Measurements from ENCODE around the gene MMS19. TPM values are rescaled to one million over a fixed set of nuclear protein-coding genes. Genes with fewer than 3 reads are reported as not detected.
"Not testable (repeated sequence)": the region's sequence is repeated elsewhere in the genome, so short reads cannot be mapped to it uniquely, and the experiment has no call there.

The MMS19 gene
- total and polyA plus RNA-seq, 11 donors, result 30.2 to 63.5 (median 48.1) TPM

- 97 to 99% (median 98%) methylated on average over 4 of the region's 4 CpGs for WGBS, 4 donors
- peaks cover 0 to 100% (median 99%) of the 10 kb centered on the region in 9 donors for H3K36me3 ChIP-seq
- H3K27me3 ChIP-seq, result no peaks in the 10 kb centered on the region
- DNase-seq, result no peak
- H3K4me3 ChIP-seq, result no peak overlapping the region
- no peaks in the 10 kb centered on the region for H3K9me3 ChIP-seq
- ATAC-seq, result no peak
- H3K27ac ChIP-seq, result no peak overlapping the region
- H3K4me1 ChIP-seq, result peaks cover 0 to 8% (median 0%) of the 10 kb centered on the region in 12 donors
- TF ChIP-seq CTCF (IDR thresholded peaks at IDR 0.05) (no peak), POLR2A (IDR thresholded peaks at IDR 0.05) (no peak)
- intact Hi-C loops (cut with DNase I), result no loop called here
Observed at GRCh38 chr10:97474918-97475317, 23.3 kb downstream of the MMS19 start.

- not testable (repeated sequence) for H3K27me3 ChIP-seq, DNase-seq, H3K4me1 ChIP-seq, H3K9me3 ChIP-seq, H3K27ac ChIP-seq, H3K4me3 ChIP-seq
- WGBS, 4 donors, result 83 to 90% (median 90%) methylated on average over 12 of the region's 12 CpGs
- intact Hi-C loops (cut with DNase I), result loop anchor here in 1 of 10 donors (5.0 kb wide), 1 partner anchor 144 kb away; no protein-coding TSS in a partner anchor
- H3K36me3 ChIP-seq, result peaks cover 0 to 100% (median 99%) of the 10 kb centered on the region in 9 donors
- peak in 1 of 4 donors; percentile 18 for ATAC-seq
Observed at GRCh38 chr10:97468781-97469180, 29.4 kb downstream of the MMS19 start.

GRCh38 chr10:97468162-97468561 lies 30.1 kb downstream of the MMS19 start:
- ATAC-seq (no peak), DNase-seq (no peak)
- no peaks in the 10 kb centered on the region for H3K27me3 ChIP-seq
- H3K4me1 ChIP-seq, result peaks cover 0 to 9% (median 0%) of the 10 kb centered on the region in 12 donors
- peaks cover 0 to 100% (median 99%) of the 10 kb centered on the region in 9 donors for H3K36me3 ChIP-seq
- no peak for TF ChIP-seq POLR2A (IDR thresholded peaks at IDR 0.05)
- H3K27ac ChIP-seq, result no peak overlapping the region
- H3K4me3 ChIP-seq, result no peak overlapping the region
- 65 to 87% (median 81%) methylated on average over 3 of the region's 3 CpGs for whole genome bisulfite sequencing, 4 donors
- intact Hi-C loops (cut with DNase I), result loop anchor here in 1 of 10 donors (5.0 kb wide), 1 partner anchor 144 kb away; no protein-coding TSS in a partner anchor
- no peaks in the 10 kb centered on the region for H3K9me3 ChIP-seq

- intact Hi-C loops (cut with DNase I), result loop anchor here in 1 of 10 donors (5.0 kb wide), 1 partner anchor 146 kb away; no protein-coding TSS in a partner anchor
- DNase-seq, result no peak
- Histone ChIP-seq H3K4me3 (no peak overlapping the region), H3K27ac (no peak overlapping the region), H3K9me3 (no peaks in the 10 kb centered on the region), H3K27me3 (no peaks in the 10 kb centered on the region), H3K36me3 (peaks cover 0 to 100% (median 99%) of the 10 kb centered on the region in 9 donors), H3K4me1 (peaks cover 0 to 11% (median 0%) of the 10 kb centered on the region in 12 donors)
- TF ChIP-seq POLR2A (IDR thresholded peaks at IDR 0.05) (no peak), CTCF (IDR thresholded peaks at IDR 0.05) (no peak)
- no peak for ATAC-seq
- 77 to 92% (median 85%) methylated on average over 4 of the region's 4 CpGs for WGBS, 4 donors
Observed at GRCh38 chr10:97466755-97467154, 31.5 kb downstream of the MMS19 start.

- ATAC-seq (peak in 1 of 4 donors; percentile 42), DNase-seq (no peak)
- no peak overlapping the region for H3K4me3 ChIP-seq
- peaks cover 0 to 18% (median 0%) of the 10 kb centered on the region in 12 donors for H3K4me1 ChIP-seq
- H3K9me3 ChIP-seq, result no peaks in the 10 kb centered on the region
- H3K36me3 ChIP-seq, result peaks cover 0 to 100% (median 99%) of the 10 kb centered on the region in 9 donors
- H3K27ac ChIP-seq, result no peak overlapping the region
- H3K27me3 ChIP-seq, result no peaks in the 10 kb centered on the region
- no peak for TF ChIP-seq CTCF (IDR thresholded peaks at IDR 0.05)
- TF ChIP-seq POLR2A (IDR thresholded peaks at IDR 0.05), result no peak
- WGBS, 4 donors, result 83 to 90% (median 85%) methylated on average over 7 of the region's 7 CpGs
- intact Hi-C loops (cut with DNase I), result loop anchor here in 1 of 10 donors (5.0 kb wide), 1 partner anchor 146 kb away; no protein-coding TSS in a partner anchor
Observed at GRCh38 chr10:97465982-97466381, 32.2 kb downstream of the MMS19 start.

Measured in heart left ventricle (tissue), 16 donors.